Measurements from ENCODE around the gene TBC1D24. TPM values are rescaled to one million over a fixed set of nuclear protein-coding genes. Genes with fewer than 3 reads are reported as not detected.

TBC1D24 gene
- total and polyA plus RNA-seq, 2 donors (not counting 1 experiment from before 2014, with no cell fraction given), result 7.1 to 9.4 TPM

DNA sequence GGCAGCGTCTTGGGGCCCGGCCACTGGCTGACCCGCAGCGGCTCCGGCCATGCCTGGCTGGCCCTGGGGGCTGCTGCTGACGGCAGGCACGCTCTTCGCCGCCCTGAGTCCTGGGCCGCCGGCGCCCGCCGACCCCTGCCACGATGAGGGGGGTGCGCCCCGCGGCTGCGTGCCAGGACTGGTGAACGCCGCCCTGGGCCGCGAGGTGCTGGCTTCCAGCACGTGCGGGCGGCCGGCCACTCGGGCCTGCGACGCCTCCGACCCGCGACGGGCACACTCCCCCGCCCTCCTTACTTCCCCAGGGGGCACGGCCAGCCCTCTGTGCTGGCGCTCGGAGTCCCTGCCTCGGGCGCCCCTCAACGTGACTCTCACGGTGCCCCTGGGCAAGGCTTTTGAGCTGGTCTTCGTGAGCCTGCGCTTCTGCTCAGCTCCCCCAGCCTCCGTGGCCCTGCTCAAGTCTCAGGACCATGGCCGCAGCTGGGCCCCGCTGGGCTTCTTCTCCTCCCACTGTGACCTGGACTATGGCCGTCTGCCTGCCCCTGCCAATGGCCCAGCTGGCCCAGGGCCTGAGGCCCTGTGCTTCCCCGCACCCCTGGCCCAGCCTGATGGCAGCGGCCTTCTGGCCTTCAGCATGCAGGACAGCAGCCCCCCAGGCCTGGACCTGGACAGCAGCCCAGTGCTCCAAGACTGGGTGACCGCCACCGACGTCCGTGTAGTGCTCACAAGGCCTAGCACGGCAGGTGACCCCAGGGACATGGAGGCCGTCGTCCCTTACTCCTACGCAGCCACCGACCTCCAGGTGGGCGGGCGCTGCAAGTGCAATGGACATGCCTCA lies 3.1 kb upstream of the TBC1D24 start:
- H3K27ac ChIP-seq (ENCODE audit: low read length in 2 of 2), result no peak overlapping the region
- 31% methylated on average over 61 of the region's 61 CpGs for WGBS (ENCODE audit: insufficient coverage)
- Mint-ChIP-seq H3K27me3 (peaks cover 22% of the 10 kb centered on the region), H3K4me1 (peaks cover 50% of the 10 kb centered on the region), H3K9me3 (ENCODE audit: insufficient read depth) (no peaks in the 10 kb centered on the region), H3K27ac (no peak overlapping the region), H3K4me3 (no peak overlapping the region)
- ChIA-PET CTCF (interaction anchor here (1.5 kb wide), 2 partner anchors 15 to 41 kb away, joined by 3 to 4 read pairs; no protein-coding TSS in a partner anchor), POLR2A (no interaction called here)
- no peaks in the 10 kb centered on the region for H3K9me3 ChIP-seq (ENCODE audit: control extremely low read depth in 1 of 3, control insufficient read depth in 2 of 3, insufficient read depth in 1 of 3, low read length in 2 of 3)
- H3K9ac ChIP-seq (ENCODE audit: low read length), result no peak overlapping the region
- H3K4me3 ChIP-seq (ENCODE audit: control extremely low read depth in 1 of 5, extremely low read depth in 1 of 5, insufficient read depth in 1 of 5, low read depth in 2 of 5, low read length in 4 of 5), result peak overlapping the region in 1 of 5 experiments; percentile 29
- H3K4me2 ChIP-seq (replicated peaks; ENCODE audit: low read depth, low read length, poor library complexity, severe bottlenecking), result peak overlapping the region; percentile 76
- peaks cover 36% of the 10 kb centered on the region for H4K20me1 ChIP-seq (ENCODE audit: control insufficient read depth, insufficient read depth, low read length, poor library complexity, severe bottlenecking)
- ATAC-seq (ENCODE audit: low read depth) (no peak), DNase-seq (peak; percentile 46)
- peaks cover 17% of the 10 kb centered on the region for H3K79me2 ChIP-seq (ENCODE audit: control insufficient read depth, insufficient read depth, low read length)
- TF ChIP-seq, protein P1, sequence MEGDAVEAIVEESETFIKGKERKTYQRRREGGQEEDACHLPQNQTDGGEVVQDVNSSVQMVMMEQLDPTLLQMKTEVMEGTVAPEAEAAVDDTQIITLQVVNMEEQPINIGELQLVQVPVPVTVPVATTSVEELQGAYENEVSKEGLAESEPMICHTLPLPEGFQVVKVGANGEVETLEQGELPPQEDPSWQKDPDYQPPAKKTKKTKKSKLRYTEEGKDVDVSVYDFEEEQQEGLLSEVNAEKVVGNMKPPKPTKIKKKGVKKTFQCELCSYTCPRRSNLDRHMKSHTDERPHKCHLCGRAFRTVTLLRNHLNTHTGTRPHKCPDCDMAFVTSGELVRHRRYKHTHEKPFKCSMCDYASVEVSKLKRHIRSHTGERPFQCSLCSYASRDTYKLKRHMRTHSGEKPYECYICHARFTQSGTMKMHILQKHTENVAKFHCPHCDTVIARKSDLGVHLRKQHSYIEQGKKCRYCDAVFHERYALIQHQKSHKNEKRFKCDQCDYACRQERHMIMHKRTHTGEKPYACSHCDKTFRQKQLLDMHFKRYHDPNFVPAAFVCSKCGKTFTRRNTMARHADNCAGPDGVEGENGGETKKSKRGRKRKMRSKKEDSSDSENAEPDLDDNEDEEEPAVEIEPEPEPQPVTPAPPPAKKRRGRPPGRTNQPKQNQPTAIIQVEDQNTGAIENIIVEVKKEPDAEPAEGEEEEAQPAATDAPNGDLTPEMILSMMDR (IDR thresholded peaks at IDR 0.05), result no peak
- TF ChIP-seq EZH2 (IDR thresholded peaks at IDR 0.05; ENCODE audit: borderline replicate concordance, insufficient read depth, low read depth, low read length, poor library complexity, severe bottlenecking), result no peak
- intact Hi-C loops (cut with micrococcal nuclease), result no loop called here
- H2AFZ ChIP-seq (ENCODE audit: insufficient read depth, low read depth, low read length, poor library complexity, severe bottlenecking), result peak overlapping the region; percentile 16
- H3K27me3 ChIP-seq (replicated peaks in 1 of 4; ENCODE audit: control extremely low read depth in 1 of 4, control insufficient read depth in 3 of 4, insufficient read depth in 4 of 4, low read length in 3 of 4), result peaks cover 0 to 53% (median 33%) of the 10 kb centered on the region in 4 experiments
- H3K4me1 ChIP-seq (ENCODE audit: control insufficient read depth in 2 of 2, insufficient read depth in 2 of 2, low read length in 2 of 2), result peaks cover 68 to 74% of the 10 kb centered on the region in 2 donors
- H3K36me3 ChIP-seq (replicated peaks in 1 of 2; ENCODE audit: control extremely low read depth in 1 of 2, control insufficient read depth in 1 of 2, extremely low read depth in 1 of 2, insufficient read depth in 2 of 2, low read length in 1 of 2), result no peaks in the 10 kb centered on the region

DNA sequence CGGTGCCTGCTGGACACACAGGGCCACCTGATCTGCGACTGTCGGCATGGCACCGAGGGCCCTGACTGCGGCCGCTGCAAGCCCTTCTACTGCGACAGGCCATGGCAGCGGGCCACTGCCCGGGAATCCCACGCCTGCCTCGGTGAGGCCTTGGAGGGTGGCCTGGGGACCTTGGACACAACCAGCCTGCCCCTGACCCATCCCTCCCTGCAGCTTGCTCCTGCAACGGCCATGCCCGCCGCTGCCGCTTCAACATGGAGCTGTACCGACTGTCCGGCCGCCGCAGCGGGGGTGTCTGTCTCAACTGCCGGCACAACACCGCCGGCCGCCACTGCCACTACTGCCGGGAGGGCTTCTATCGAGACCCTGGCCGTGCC lies 2.5 kb upstream of the TBC1D24 start:
- Mint-ChIP-seq H3K27me3 (peaks cover 22% of the 10 kb centered on the region), H3K27ac (no peak overlapping the region), H3K4me3 (peak overlapping the region; percentile 81), H3K4me1 (peaks cover 46% of the 10 kb centered on the region), H3K9me3 (ENCODE audit: insufficient read depth) (no peaks in the 10 kb centered on the region)
- Histone ChIP-seq H3K4me3 (ENCODE audit: control extremely low read depth in 1 of 5, extremely low read depth in 1 of 5, insufficient read depth in 1 of 5, low read depth in 2 of 5, low read length in 4 of 5) (no peak overlapping the region), H2AFZ (ENCODE audit: insufficient read depth, low read depth, low read length, poor library complexity, severe bottlenecking) (no peak overlapping the region), H3K27ac (ENCODE audit: low read length in 2 of 2) (no peak overlapping the region), H3K79me2 (ENCODE audit: control insufficient read depth, insufficient read depth, low read length) (peaks cover 21% of the 10 kb centered on the region), H3K4me2 (replicated peaks; ENCODE audit: low read depth, low read length, poor library complexity, severe bottlenecking) (peak overlapping the region; percentile 100), H3K27me3 (replicated peaks in 1 of 4; ENCODE audit: control extremely low read depth in 1 of 4, control insufficient read depth in 3 of 4, insufficient read depth in 4 of 4, low read length in 3 of 4) (peaks cover 0 to 46% (median 33%) of the 10 kb centered on the region in 4 experiments), H3K36me3 (replicated peaks in 1 of 2; ENCODE audit: control extremely low read depth in 1 of 2, control insufficient read depth in 1 of 2, extremely low read depth in 1 of 2, insufficient read depth in 2 of 2, low read length in 1 of 2) (no peaks in the 10 kb centered on the region), H3K9me3 (ENCODE audit: control extremely low read depth in 1 of 3, control insufficient read depth in 2 of 3, insufficient read depth in 1 of 3, low read length in 2 of 3) (no peaks in the 10 kb centered on the region), H3K9ac (ENCODE audit: low read length) (no peak overlapping the region), H3K4me1 (ENCODE audit: control insufficient read depth in 2 of 2, insufficient read depth in 2 of 2, low read length in 2 of 2) (peaks cover 62 to 68% of the 10 kb centered on the region in 2 donors), H4K20me1 (ENCODE audit: control insufficient read depth, insufficient read depth, low read length, poor library complexity, severe bottlenecking) (peaks cover 38% of the 10 kb centered on the region)
- WGBS (ENCODE audit: insufficient coverage), result 96% methylated on average over 27 of the region's 27 CpGs
- intact Hi-C loops (cut with micrococcal nuclease), result no loop called here
- DNase-seq (no peak), ATAC-seq (ENCODE audit: low read depth) (no peak)
- POLR2A ChIA-PET, result no interaction called here
- no peak for TF ChIP-seq EZH2 (IDR thresholded peaks at IDR 0.05; ENCODE audit: borderline replicate concordance, insufficient read depth, low read depth, low read length, poor library complexity, severe bottlenecking)
- TF ChIP-seq, protein P1 (IDR thresholded peaks at IDR 0.05), result no peak
- CTCF ChIA-PET, result interaction anchor here (1.5 to 3.2 kb wide), 3 partner anchors 15 to 42 kb away, joined by 4 to 13 read pairs (median 11); partner anchors contain the start of gene CCNF

Data from B cell (primary cell).